ENCODE data around the gene ZNF543. TPM values are rescaled to one million over a fixed set of nuclear protein-coding genes. Genes with fewer than 3 reads are reported as not detected.

The ZNF543 gene
- total RNA-seq, 6 donors from 2014 or later: 3.4 to 10.5 (median 6.0) TPM

DNA sequence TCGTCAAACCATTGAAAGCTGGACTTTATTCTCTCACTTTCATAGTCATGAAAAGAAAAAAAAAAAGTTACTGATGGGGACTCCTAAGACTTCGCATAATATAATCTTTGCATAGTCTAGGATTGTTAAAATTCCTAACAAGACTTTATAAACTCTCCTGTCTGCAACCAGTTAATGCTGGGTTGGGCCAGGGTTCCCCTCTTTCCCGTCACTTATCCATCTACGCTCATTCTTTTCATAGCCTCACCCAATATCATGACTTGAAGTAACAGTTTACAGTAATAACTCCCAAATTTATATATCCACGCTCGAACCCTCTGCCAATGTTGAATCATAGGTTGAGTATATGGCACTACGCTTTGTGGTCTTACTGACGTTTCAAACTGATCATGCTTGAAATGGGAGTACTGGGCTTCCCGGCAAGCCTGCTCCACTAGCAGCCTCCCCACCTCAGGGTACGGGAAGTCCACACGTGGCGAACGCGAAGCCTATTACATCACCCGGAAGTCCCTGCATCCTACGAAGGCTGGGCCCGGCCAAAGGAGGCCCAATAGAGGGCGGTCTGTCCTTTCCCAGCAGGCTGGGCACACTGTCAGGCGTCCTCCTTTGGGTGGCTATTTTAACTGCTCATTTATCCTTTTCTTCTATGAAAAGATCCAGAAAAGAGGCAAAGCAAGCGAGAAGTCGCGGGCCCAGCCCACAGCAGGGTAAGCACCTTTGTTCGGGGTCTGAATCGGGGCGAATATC, 40.7 kb upstream of the ZNF543 start:
- WGBS, 2 donors: 7% methylated on average over 25 of the region's 25 CpGs
- H3K27me3 ChIP-seq: no peaks in the 10 kb centered on the region
- H3K36me3 ChIP-seq: peaks cover 0 to 21% (median 12%) of the 10 kb centered on the region in 4 donors
- ATAC-seq (ENCODE audit: low FRiP score in 2 of 2) (peak; percentile 97), DNase-seq (peak in 1 of 2 donors; percentile 92)
- peak overlapping the region; percentile 93 to 99 (median 96) for H3K27ac ChIP-seq
- H3K9me3 ChIP-seq: no peaks in the 10 kb centered on the region
- H3K4me1 ChIP-seq: peaks cover 16 to 30% (median 24%) of the 10 kb centered on the region in 4 donors
- TF ChIP-seq EP300 (IDR thresholded peaks at IDR 0.05) (peak; percentile 90 to 97 (median 93)), POLR2A (IDR thresholded peaks at IDR 0.05) (peak in 3 of 4 donors; percentile 49 to 92 (median 65)), POLR2AphosphoS5 (IDR thresholded peaks at IDR 0.05) (peak; percentile 96 to 99)
- TF ChIP-seq, protein P1, sequence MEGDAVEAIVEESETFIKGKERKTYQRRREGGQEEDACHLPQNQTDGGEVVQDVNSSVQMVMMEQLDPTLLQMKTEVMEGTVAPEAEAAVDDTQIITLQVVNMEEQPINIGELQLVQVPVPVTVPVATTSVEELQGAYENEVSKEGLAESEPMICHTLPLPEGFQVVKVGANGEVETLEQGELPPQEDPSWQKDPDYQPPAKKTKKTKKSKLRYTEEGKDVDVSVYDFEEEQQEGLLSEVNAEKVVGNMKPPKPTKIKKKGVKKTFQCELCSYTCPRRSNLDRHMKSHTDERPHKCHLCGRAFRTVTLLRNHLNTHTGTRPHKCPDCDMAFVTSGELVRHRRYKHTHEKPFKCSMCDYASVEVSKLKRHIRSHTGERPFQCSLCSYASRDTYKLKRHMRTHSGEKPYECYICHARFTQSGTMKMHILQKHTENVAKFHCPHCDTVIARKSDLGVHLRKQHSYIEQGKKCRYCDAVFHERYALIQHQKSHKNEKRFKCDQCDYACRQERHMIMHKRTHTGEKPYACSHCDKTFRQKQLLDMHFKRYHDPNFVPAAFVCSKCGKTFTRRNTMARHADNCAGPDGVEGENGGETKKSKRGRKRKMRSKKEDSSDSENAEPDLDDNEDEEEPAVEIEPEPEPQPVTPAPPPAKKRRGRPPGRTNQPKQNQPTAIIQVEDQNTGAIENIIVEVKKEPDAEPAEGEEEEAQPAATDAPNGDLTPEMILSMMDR (IDR thresholded peaks at IDR 0.05): peak in 3 of 6 experiments; percentile 30 to 38 (median 35)
- H3K4me3 ChIP-seq: peak overlapping the region; percentile 57 to 96 (median 85)

DNA sequence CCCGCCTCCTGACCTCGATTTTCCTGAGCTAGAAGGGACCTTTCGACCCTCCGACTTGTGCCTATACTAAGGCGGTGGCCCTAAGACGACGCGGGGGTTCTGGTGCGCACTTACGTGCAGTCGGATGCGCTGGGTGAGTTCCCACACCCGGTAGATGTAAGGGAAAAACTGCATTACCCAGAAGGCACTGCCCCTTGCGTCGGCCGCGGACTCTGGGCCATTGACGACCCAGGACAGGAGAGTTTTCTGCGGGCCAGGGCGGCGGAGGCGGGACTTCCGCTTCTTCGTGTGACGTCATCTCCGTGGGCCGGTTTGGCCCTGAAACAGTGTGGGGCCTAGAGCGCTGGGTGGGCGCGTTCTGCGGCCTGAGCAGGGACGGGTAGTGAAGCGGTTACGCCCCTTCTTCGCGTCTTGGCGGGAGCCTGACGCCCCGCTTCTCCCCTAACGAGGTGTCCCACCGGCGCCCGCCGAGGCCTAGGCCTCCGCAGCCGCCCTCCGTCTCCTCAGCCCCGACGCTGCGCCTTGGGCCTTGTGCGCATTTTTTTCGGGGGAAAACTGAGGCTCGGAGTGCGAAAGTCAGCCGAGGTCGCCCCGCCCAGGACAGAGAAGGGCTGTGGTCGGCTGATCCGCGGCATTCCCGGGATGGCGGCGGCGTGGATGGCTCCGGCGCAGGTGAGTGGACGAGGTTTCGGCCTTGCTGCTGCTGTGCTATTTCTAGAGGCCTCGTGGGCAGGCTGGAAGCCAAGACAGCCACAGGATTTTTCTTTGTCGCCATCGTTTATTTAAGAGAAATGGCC, 39.9 kb upstream of the ZNF543 start, which contains the start of gene ZNF460:
ZNF460 (plus strand) TSS at position 321 of the 797 bp plus-strand sequence; CDS start at position 643, 322 bp downstream.
- Histone ChIP-seq H3K27me3 (no peaks in the 10 kb centered on the region), H3K4me1 (peaks cover 16 to 30% (median 24%) of the 10 kb centered on the region in 4 donors), H3K4me3 (peak within 1 kb of the TSS; percentile 63 to 96 (median 85)), H3K36me3 (peaks cover 3 to 25% (median 16%) of the 10 kb centered on the region in 4 donors), H3K9me3 (peaks cover 0 to 2% (median 0%) of the 10 kb centered on the region in 4 donors), H3K27ac (peak within 1 kb of the TSS; percentile 93 to 99 (median 96))
- DNase-seq (peak; percentile 96 to 99), ATAC-seq (ENCODE audit: low FRiP score in 2 of 2) (peak; percentile 97 to 99)
- 0% methylated on average over 24 to 50 of the region's 71 CpGs for WGBS, 2 donors
- peak in 3 of 4 donors; percentile 65 to 81 (median 78) for TF ChIP-seq POLR2A (IDR thresholded peaks at IDR 0.05)
- TF ChIP-seq EP300 (IDR thresholded peaks at IDR 0.05): no peak
- TF ChIP-seq POLR2AphosphoS5 (IDR thresholded peaks at IDR 0.05): peak; percentile 88 to 90
- TF ChIP-seq, protein P1 (IDR thresholded peaks at IDR 0.05): peak in 1 of 6 experiments; percentile 25

DNA sequence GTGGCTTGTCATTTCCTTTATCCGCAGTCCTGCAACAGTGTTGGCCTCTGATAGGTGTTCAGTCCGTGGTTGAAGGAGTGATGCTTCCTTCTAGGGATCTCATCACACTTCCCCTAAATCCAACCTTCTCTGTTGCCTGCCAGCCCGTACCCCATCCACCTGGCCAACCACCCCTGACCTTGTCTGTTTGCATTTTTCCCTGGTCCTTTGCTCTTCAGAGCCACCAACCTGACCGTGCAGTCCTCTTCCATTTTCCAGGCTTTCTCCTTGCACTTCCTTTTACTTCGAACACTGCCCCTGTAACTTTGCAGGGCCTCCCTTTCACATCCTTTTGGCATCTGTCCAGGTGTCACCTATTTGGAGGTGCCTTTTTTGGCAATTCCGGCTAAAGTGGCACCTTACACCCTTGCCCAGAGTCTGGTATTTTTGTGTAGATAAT, 39.3 kb upstream of the ZNF543 start:
- WGBS, 2 donors: 2% methylated on average over 6 of the region's 6 CpGs
- peaks cover 0 to 3% (median 0%) of the 10 kb centered on the region in 4 donors for H3K9me3 ChIP-seq
- H3K4me3 ChIP-seq: peak overlapping the region; percentile 63 to 96 (median 85)
- TF ChIP-seq, protein P1 (IDR thresholded peaks at IDR 0.05): no peak
- TF ChIP-seq EP300 (IDR thresholded peaks at IDR 0.05) (no peak), POLR2A (IDR thresholded peaks at IDR 0.05) (no peak), POLR2AphosphoS5 (IDR thresholded peaks at IDR 0.05) (no peak)
- peak overlapping the region; percentile 93 to 99 (median 96) for H3K27ac ChIP-seq
- H3K4me1 ChIP-seq: peaks cover 16 to 30% (median 24%) of the 10 kb centered on the region in 4 donors
- DNase-seq: no peak
- no peaks in the 10 kb centered on the region for H3K27me3 ChIP-seq
- ATAC-seq (ENCODE audit: low FRiP score in 2 of 2): no peak
- peaks cover 9 to 31% (median 22%) of the 10 kb centered on the region in 4 donors for H3K36me3 ChIP-seq

DNA sequence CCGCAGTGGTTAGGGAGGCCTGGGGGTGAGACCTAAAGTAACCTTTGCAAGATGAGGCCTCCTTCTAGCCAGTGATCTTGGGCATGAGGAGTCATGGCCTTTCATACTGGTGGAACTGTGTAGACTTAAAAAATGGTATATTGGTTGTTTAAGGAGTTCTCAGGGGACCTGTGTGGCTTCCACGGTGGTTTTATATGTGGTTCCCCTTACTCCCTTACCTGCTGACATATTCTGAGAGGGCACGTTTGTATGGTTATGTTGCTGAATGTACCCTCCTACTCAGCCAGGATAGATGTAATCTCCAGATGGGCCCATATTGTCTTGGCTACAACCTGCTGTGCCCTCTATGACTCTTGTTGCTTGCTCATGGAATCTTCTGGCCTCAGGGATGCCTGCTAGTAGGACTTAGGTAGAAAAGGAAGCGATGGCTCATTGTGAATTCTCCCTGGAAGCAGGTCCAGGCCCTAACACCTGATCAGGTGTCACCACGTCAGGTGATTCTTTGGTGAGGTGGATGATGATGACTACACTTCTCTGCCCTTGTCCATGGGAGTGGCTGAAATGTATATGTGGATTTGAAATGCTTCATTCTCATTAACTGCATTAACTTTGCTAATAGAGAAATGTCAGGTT, 38.1 kb upstream of the ZNF543 start:
- Histone ChIP-seq H3K36me3 (peaks cover 14 to 39% (median 33%) of the 10 kb centered on the region in 4 donors), H3K4me3 (peak overlapping the region in 2 of 4 donors; percentile 84 to 96)

More for the DNA sequence above, 38.1 kb upstream of the ZNF543 start:
- Histone ChIP-seq H3K4me1 (peaks cover 16 to 30% (median 24%) of the 10 kb centered on the region in 4 donors), H3K27ac (no peak overlapping the region), H3K9me3 (peaks cover 0 to 6% (median 0%) of the 10 kb centered on the region in 4 donors), H3K27me3 (no peaks in the 10 kb centered on the region)
- DNase-seq: no peak
- TF ChIP-seq POLR2A (IDR thresholded peaks at IDR 0.05) (no peak), POLR2AphosphoS5 (IDR thresholded peaks at IDR 0.05) (no peak), EP300 (IDR thresholded peaks at IDR 0.05) (no peak)
- TF ChIP-seq, protein P1 (IDR thresholded peaks at IDR 0.05): no peak
- ATAC-seq (ENCODE audit: low FRiP score in 2 of 2): no peak
- WGBS, 2 donors: 80 to 81% methylated on average over 5 of the region's 5 CpGs
